Tibial artery (tissue), 4 donors: Measurements from ENCODE around the gene HDAC10.

Source experiments
- DNase-seq, 2 donors: peaks; one replicate each; pipeline ENCODE4 v3.0.0-alpha.2; 2019
- H3K27ac ChIP-seq, 2 donors: fragments of 200-600 bp; sonication (generic) in 1 of 2; 1 replicate in 1 of 2; 2 replicates in 1 of 2; pipeline ENCODE4 v1.5.1; 2018 to 2019; ENCODE audit warnings: mild to moderate bottlenecking in 1 of 2
- H3K27me3 ChIP-seq, 2 donors: fragments of 200-600 bp; sonication (generic) in 1 of 2; one replicate each; pipeline versions ENCODE4 v1.5.1 to v1.6.0; 2016 to 2019
- H3K36me3 ChIP-seq, 3 donors: fragments of 200-600 bp; sonication (generic) in 2 of 3; one replicate each; pipeline ENCODE4 v1.5.1; 2016 to 2019; ENCODE audit warnings: mild to moderate bottlenecking in 2 of 3
- H3K4me1 ChIP-seq, 4 donors: fragments of 200-600 bp; sonication (generic) in 2 of 4; 1 replicate in 3 of 4; 2 replicates in 1 of 4; pipeline ENCODE4 v1.5.1; 2016 to 2019
- H3K4me3 ChIP-seq, 2 donors: fragments of 200-600 bp; sonication (generic) in 1 of 2; 1 replicate in 1 of 2; 2 replicates in 1 of 2; pipeline ENCODE4 v1.5.1; 2018 to 2019; ENCODE audit warnings: mild to moderate bottlenecking in 2 of 2
- H3K9me3 ChIP-seq, 3 donors: fragments of 200-600 bp; sonication (generic) in 1 of 3; one replicate each; pipeline ENCODE4 v1.5.1; 2016 to 2019
- CTCF ChIP-seq, 2 experiments: fragments of 200-600 bp in 1 of 2; fragments of 450-650 bp in 1 of 2; IDR thresholded peaks; one replicate each; pipeline ENCODE4 v1.5.1; 2017 to 2019; ENCODE audit warnings: antibody characterized with exemption in 2 of 2, mild to moderate bottlenecking in 1 of 2, moderate library complexity in 1 of 2
- intact Hi-C: fragments of 100-400 bp; cut with DNase I; formaldehyde crosslinking; loops from one replicate; pipeline ENCODE4 v1.15.0; 2023; ENCODE audit warnings: low total_unique reads

The HDAC10 gene

GRCh38 chr22:50224071-50224470 is 27.0 kb downstream of the HDAC10 start:
- H3K36me3 ChIP-seq = peaks cover 69 to 100% (median 93%) of the 10 kb centered on the region in 3 donors
- H3K27me3 ChIP-seq = no peaks in the 10 kb centered on the region
- TF ChIP-seq CTCF (IDR thresholded peaks at IDR 0.05) = no peak
- no peak overlapping the region for H3K4me3 ChIP-seq
- no peaks in the 10 kb centered on the region for H3K9me3 ChIP-seq
- no peak overlapping the region for H3K27ac ChIP-seq
- no peak for DNase-seq
- intact Hi-C loops = no loop called here
- no peaks in the 10 kb centered on the region for H3K4me1 ChIP-seq

DNA sequence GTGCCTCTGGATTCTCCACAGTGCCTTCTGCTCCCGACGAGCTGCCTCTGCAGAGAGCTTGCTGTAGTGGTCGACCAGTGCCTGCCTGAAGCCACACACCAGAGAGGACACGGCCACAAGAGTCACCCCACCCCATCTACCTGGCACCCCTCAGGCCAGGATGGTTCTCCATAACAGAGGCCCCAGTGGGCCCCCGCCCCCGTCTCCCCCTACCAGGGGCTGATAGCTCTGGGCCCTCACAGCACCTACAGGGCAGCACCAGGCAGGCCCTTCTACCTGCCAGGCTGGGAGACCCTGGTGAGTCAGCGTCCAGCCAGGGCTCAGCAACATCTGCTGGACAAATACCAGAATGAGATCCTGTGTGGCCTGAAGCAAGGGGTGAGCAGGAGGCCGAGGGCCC is 28.6 kb downstream of the HDAC10 start:
- intact Hi-C loops = no loop called here
- DNase-seq = no peak
- H3K36me3 ChIP-seq = peaks cover 77 to 100% (median 93%) of the 10 kb centered on the region in 3 donors

GRCh38 chr22:50221410-50222300 is 29.4 kb downstream of the HDAC10 start:
- no peak for DNase-seq
- Histone ChIP-seq H3K27ac (no peak overlapping the region), H3K4me1 (no peaks in the 10 kb centered on the region), H3K27me3 (no peaks in the 10 kb centered on the region), H3K4me3 (no peak overlapping the region), H3K36me3 (peaks cover 79 to 100% (median 94%) of the 10 kb centered on the region in 3 donors), H3K9me3 (no peaks in the 10 kb centered on the region)
- intact Hi-C loops = no loop called here
- TF ChIP-seq CTCF (IDR thresholded peaks at IDR 0.05) = no peak

More for the DNA sequence above, 28.6 kb downstream of the HDAC10 start:
- TF ChIP-seq CTCF (IDR thresholded peaks at IDR 0.05) = no peak
- H3K9me3 ChIP-seq = no peaks in the 10 kb centered on the region
- no peak overlapping the region for H3K27ac ChIP-seq
- H3K4me1 ChIP-seq = no peaks in the 10 kb centered on the region
- H3K27me3 ChIP-seq = no peaks in the 10 kb centered on the region
- no peak overlapping the region for H3K4me3 ChIP-seq

DNA sequence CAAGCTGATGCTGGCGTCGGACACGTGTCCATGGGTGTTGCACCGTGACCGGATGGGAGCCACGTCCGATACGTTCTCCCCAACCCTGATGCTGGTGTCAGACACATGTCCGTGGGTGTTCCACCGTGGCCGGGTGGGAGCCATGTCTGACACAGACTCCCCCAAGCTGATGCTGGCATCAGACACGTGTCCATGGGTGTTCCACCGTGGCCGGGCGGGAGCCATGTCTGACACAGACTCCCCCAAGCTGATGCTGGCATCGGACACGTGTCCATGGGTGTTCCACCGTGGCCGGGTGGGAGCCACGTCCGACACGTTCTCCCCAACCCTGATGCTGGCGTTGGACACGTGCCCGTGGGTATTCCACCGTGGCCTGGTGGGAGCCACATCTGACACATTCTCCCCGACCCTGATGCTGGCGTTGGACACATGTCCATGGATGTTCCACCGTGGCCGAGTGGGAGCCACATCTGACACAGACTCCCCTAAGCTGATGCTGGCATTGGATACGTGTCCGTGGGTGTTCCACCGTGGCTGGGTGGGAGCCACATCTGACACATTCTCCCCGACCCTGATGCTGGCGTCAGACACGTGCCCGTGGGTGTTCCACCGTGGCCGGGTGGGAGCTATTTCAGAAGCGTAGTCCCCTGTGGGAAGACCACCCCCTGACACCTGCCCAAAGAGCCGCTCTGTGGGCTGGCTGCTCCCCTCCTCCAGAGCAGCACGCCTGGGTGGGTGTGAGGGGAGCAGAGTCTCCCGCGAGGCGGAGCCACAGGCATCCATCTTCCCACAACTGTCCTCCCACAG is 30.3 kb downstream of the HDAC10 start:
- intact Hi-C loops = no loop called here
- no peaks in the 10 kb centered on the region for H3K9me3 ChIP-seq
- no peak for TF ChIP-seq CTCF (IDR thresholded peaks at IDR 0.05)
- no peaks in the 10 kb centered on the region for H3K27me3 ChIP-seq
- peaks cover 79 to 100% (median 94%) of the 10 kb centered on the region in 3 donors for H3K36me3 ChIP-seq
- no peaks in the 10 kb centered on the region for H3K4me1 ChIP-seq
- H3K27ac ChIP-seq = no peak overlapping the region
- no peak overlapping the region for H3K4me3 ChIP-seq
- DNase-seq = no peak

DNA sequence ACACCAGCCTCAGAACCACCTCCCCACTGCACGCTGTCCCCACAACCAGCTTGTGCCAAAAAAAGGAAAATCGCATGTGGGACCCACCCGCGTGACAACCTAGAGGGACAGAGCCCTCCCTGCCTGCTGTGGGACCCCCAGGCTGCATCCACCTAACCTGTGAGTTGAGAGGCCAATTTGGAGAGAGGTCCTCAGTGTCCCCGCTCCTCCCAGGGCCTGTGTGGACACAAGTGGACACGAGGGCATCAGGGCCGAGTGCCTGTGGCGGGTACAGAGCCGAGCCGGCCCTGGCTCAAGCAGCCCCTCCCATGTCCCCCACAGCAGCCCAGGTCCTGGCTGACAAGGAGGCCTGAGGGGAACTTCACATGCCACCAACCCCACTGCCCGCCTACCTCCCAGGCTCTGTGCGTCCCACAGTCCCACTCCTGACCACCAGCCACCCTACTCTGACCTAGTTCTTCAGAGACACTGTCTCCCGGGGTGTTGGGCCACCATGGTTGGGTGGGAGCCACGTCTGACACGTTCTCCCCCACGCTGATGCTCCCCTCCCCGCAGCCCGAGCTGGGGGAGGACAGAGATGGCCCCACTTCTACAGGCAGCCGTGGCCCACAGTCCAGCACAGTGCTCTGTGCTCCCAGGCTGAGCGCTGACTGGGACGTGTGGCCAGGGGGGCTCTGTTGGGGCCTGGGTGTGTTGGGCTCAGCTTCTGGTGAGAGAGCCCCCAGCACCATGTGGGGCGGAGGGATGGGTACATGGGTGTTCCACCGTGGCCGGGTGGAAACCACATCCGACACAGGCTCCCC is 31.1 kb downstream of the HDAC10 start:
- no peak overlapping the region for H3K4me3 ChIP-seq
- H3K9me3 ChIP-seq = no peaks in the 10 kb centered on the region
- H3K27ac ChIP-seq = no peak overlapping the region
- no peaks in the 10 kb centered on the region for H3K4me1 ChIP-seq
- no peak for TF ChIP-seq CTCF (IDR thresholded peaks at IDR 0.05)
- H3K36me3 ChIP-seq = peaks cover 75 to 100% (median 95%) of the 10 kb centered on the region in 3 donors
- DNase-seq = no peak
- H3K27me3 ChIP-seq = no peaks in the 10 kb centered on the region
- intact Hi-C loops = no loop called here
